Stimulated activated naive CD8-positive, alpha-beta T cell treated with anti-CD3 and anti-CD28 coated beads, Interleukin-15, amount 100 ng/mL, for 72 hours (primary cell): ENCODE results near the gene HSPA6.
A peak's percentile ranks its signal among the peaks of the same experiment; 100 is the strongest.
"Not testable (repeated sequence)": the region's sequence is repeated elsewhere in the genome, so short reads cannot be mapped to it uniquely, and the experiment has no call there.

Source experiments
- ATAC-seq: fragments of 150-1000 bp; cut with Tn5 transposase; 2 replicates; pipeline ENCODE4 v1.10.0; 2021; ENCODE audit warnings: mild to moderate bottlenecking, moderate library complexity
- DNase-seq, 2 donors: peaks; one replicate each; pipeline ENCODE4 v3.0.0; 2021 to 2022
- H3K27ac Mint-ChIP-seq, 2 donors: one replicate each; pipeline ENCODE4 v1.8.0; 2022; ENCODE audit warnings: mild to moderate bottlenecking in 2 of 2, mixed read lengths in 2 of 2, moderate library complexity in 2 of 2
- H3K27me3 Mint-ChIP-seq: one replicate; pipeline ENCODE4 v1.8.0; 2022; ENCODE audit warnings: mixed read lengths
- H3K4me1 Mint-ChIP-seq: one replicate; pipeline ENCODE4 v1.8.0; 2022; ENCODE audit warnings: mild to moderate bottlenecking, mixed read lengths
- H3K4me3 Mint-ChIP-seq, 2 donors: one replicate each; pipeline ENCODE4 v1.8.0; 2022; ENCODE audit warnings: mild to moderate bottlenecking in 2 of 2, mixed read lengths in 2 of 2, moderate library complexity in 1 of 2
- H3K9me3 Mint-ChIP-seq, 2 donors: one replicate each; pipeline ENCODE4 v1.8.0; 2022; ENCODE audit warnings: mixed read lengths in 2 of 2

Gene HSPA6

GRCh38 chr1:161523041-161523816 lies 1.1 kb upstream of the HSPA6 start:
- Mint-ChIP-seq H3K4me3 (peak overlapping the region; percentile 81 to 85), H3K27me3 (peaks cover 28% of the 10 kb centered on the region)
- DNase-seq: not testable (repeated sequence)

GRCh38 chr1:161524742-161525291 lies 477 bp downstream of the HSPA6 start:
- H3K27me3 Mint-ChIP-seq: peaks cover 28% of the 10 kb centered on the region
- H3K9me3 Mint-ChIP-seq: peaks cover 6 to 14% of the 10 kb centered on the region in 2 donors
- DNase-seq (peak; percentile 28 to 32), ATAC-seq (peak; percentile 60)
- peak overlapping the region; percentile 80 to 83 for H3K4me3 Mint-ChIP-seq
- peaks cover 19% of the 10 kb centered on the region for H3K4me1 Mint-ChIP-seq
- not testable (repeated sequence) for H3K27ac Mint-ChIP-seq

More at GRCh38 chr1:161523041-161523816, 1.1 kb upstream of the HSPA6 start:
- peaks cover 6 to 14% of the 10 kb centered on the region in 2 donors for H3K9me3 Mint-ChIP-seq
- ATAC-seq: not testable (repeated sequence)
- H3K27ac Mint-ChIP-seq: peak overlapping the region; percentile 92 to 100
- H3K4me1 Mint-ChIP-seq: peaks cover 14% of the 10 kb centered on the region

- Mint-ChIP-seq H3K4me1 (peaks cover 24% of the 10 kb centered on the region), H3K4me3 (peak overlapping the region; percentile 80 to 83), H3K9me3 (peaks cover 6 to 14% of the 10 kb centered on the region in 2 donors), H3K27me3 (peaks cover 28% of the 10 kb centered on the region)
- DNase-seq, ATAC-seq, H3K27ac Mint-ChIP-seq: not testable (repeated sequence)
These were observed 981 bp downstream of the HSPA6 start for GRCh38 chr1:161525321-161525720.

GRCh38 chr1:161525918-161526317 lies 1.6 kb downstream of the HSPA6 start:
- H3K4me1 Mint-ChIP-seq: peaks cover 30% of the 10 kb centered on the region
- ATAC-seq, H3K4me3 Mint-ChIP-seq, H3K27ac Mint-ChIP-seq, DNase-seq: not testable (repeated sequence)
- H3K27me3 Mint-ChIP-seq: peaks cover 28% of the 10 kb centered on the region
- H3K9me3 Mint-ChIP-seq: peaks cover 6 to 11% of the 10 kb centered on the region in 2 donors

DNA sequence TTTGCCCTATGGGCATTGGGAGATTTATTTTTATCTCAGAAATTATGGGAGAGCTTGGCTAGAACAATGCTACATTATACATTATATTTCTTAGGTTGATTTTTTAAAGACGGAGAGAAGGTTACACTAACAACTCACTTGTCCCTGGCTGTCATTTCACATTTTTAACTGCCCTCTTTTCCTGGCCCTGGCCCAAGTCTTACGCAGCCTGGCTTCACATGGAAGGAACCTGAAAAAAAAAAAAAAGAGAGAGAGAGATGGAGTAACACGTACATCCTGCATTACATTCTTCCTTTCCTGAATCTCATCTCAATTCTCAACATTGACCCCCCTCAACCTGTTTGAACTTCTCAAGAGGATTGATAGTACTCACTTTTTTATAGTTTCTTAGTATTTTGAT lies 4.2 kb downstream of the HSPA6 start:
- peaks cover 44% of the 10 kb centered on the region for H3K4me1 Mint-ChIP-seq
- not testable (repeated sequence) for H3K9me3 Mint-ChIP-seq, H3K4me3 Mint-ChIP-seq, H3K27ac Mint-ChIP-seq, DNase-seq, ATAC-seq
- peaks cover 26% of the 10 kb centered on the region for H3K27me3 Mint-ChIP-seq

DNA sequence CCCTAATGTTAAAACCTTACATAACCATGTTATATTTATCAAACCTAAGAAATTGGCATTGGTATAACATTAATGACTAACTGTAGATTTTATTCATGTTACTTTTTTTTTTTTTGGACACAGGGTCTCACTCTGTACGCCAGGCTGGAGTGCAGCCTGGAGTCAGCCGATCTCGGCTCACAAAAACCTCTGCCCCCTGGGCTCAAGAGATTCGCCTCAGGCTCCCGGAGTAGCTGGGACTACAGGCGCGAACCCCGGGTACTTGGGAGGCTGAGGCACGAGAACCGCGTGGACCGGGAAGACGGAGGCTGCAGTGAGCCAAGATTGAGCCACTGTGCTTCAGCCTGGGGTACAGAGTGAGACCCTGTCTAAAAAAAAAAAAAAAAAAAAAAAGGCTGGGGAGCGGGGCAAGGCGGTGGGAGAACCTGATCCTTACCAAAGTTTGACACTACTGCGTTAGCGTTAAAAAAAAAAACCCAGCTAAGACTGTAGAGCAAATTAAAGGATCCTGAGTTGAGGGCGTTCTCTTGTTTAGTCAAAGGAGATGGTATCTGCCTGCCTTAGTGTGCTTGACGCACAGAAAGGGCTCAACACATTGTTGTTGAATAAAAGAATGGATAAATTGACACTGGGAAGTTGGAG lies 5.2 kb downstream of the HSPA6 start:
- peaks cover 23% of the 10 kb centered on the region for H3K27me3 Mint-ChIP-seq
- peak overlapping the region in 1 of 2 donors; percentile 100 for H3K27ac Mint-ChIP-seq
- H3K9me3 Mint-ChIP-seq, DNase-seq, ATAC-seq: not testable (repeated sequence)
- peaks cover 38% of the 10 kb centered on the region for H3K4me1 Mint-ChIP-seq
- peak overlapping the region; percentile 82 to 92 for H3K4me3 Mint-ChIP-seq

DNA sequence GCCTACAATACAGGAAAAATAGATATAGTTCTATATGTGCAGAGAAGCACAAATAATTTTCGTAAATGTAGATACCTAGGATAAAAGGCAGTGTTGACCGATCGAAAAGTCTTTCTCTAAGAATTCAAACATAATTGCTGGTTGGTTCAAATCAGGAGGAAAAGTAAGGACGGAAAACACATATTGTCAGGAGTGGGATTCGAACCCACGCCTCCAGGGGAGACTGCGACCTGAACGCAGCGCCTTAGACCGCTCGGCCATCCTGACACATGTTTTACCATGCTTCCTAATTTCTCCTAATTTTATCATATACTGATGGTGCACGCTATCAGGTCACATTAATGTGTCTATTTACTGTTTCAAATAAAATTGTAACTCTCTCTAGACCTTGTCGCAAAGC lies 5.8 kb downstream of the HSPA6 start:
- ATAC-seq (peak; percentile 69), DNase-seq (peak; percentile 59 to 76)
- peak overlapping the region; percentile 94 to 100 for H3K27ac Mint-ChIP-seq
- H3K27me3 Mint-ChIP-seq: peaks cover 19% of the 10 kb centered on the region
- H3K4me3 Mint-ChIP-seq: peak overlapping the region; percentile 82 to 92
- not testable (repeated sequence) for H3K9me3 Mint-ChIP-seq
- peaks cover 34% of the 10 kb centered on the region for H3K4me1 Mint-ChIP-seq

- not testable (repeated sequence) for H3K9me3 Mint-ChIP-seq
- Mint-ChIP-seq H3K27me3 (peaks cover 12% of the 10 kb centered on the region), H3K4me3 (peak overlapping the region; percentile 82 to 92), H3K4me1 (peaks cover 33% of the 10 kb centered on the region), H3K27ac (peak overlapping the region; percentile 94 to 100)
- ATAC-seq (peak; percentile 88), DNase-seq (peak; percentile 91 to 92)
These were observed 6.6 kb downstream of the HSPA6 start for GRCh38 chr1:161530671-161531641.

- Mint-ChIP-seq H3K27ac (peak overlapping the region in 1 of 2 donors; percentile 42), H3K4me1 (peaks cover 33% of the 10 kb centered on the region), H3K27me3 (peaks cover 2% of the 10 kb centered on the region), H3K4me3 (peak overlapping the region in 1 of 2 donors; percentile 15), H3K9me3 (no peaks in the 10 kb centered on the region)
- no peak for DNase-seq
- ATAC-seq: no peak
These were observed 7.8 kb downstream of the HSPA6 start for GRCh38 chr1:161531986-161532643.

GRCh38 chr1:161532644-161533567 lies 8.6 kb downstream of the HSPA6 start:
- H3K27ac Mint-ChIP-seq, ATAC-seq, H3K4me3 Mint-ChIP-seq, H3K27me3 Mint-ChIP-seq, DNase-seq, H3K9me3 Mint-ChIP-seq: not testable (repeated sequence)
- peaks cover 33% of the 10 kb centered on the region for H3K4me1 Mint-ChIP-seq

GRCh38 chr1:161537068-161537669 lies 12.8 kb downstream of the HSPA6 start:
- not testable (repeated sequence) for H3K9me3 Mint-ChIP-seq, H3K27ac Mint-ChIP-seq, H3K4me3 Mint-ChIP-seq, ATAC-seq, H3K27me3 Mint-ChIP-seq, DNase-seq
- peaks cover 30% of the 10 kb centered on the region for H3K4me1 Mint-ChIP-seq

GRCh38 chr1:161538925-161539479 lies 14.7 kb downstream of the HSPA6 start:
- ATAC-seq, H3K27me3 Mint-ChIP-seq, DNase-seq, H3K27ac Mint-ChIP-seq, H3K9me3 Mint-ChIP-seq: not testable (repeated sequence)
- Mint-ChIP-seq H3K4me1 (peaks cover 37% of the 10 kb centered on the region), H3K4me3 (peak overlapping the region in 1 of 2 donors; percentile 95)
